RWPE2 (cell line): ENCODE results near the gene UGT1A4.

Experiments used
- ATAC-seq: fragments of 200-7000 bp; cut with Tn5 transposase; 3 replicates; pipeline ENCODE4 v1.9.1; 2021; ENCODE audit warnings: low read depth
- DNase-seq: peaks from one replicate; pipeline ENCODE4 v3.0.0-alpha.2; 2020; ENCODE audit warnings: low spot score
- H3K27ac ChIP-seq: fragments of 450-650 bp; 2 replicates; pipeline ENCODE4 v1.5.1; 2017; ENCODE audit warnings: mild to moderate bottlenecking; ENCODE audit not compliant: poor library complexity, severe bottlenecking
- H3K27me3 ChIP-seq: fragments of 250-450 bp; sonication (Bioruptor Pico); 2 replicates; pipeline ENCODE4 v1.5.1; 2021; ENCODE audit warnings: mild to moderate bottlenecking, moderate library complexity; ENCODE audit not compliant: insufficient read depth, poor library complexity, severe bottlenecking
- H3K36me3 ChIP-seq: fragments of 250-450 bp; sonication (Bioruptor Pico); 2 replicates; pipeline ENCODE4 v1.5.1; 2020; ENCODE audit warnings: low read depth, mild to moderate bottlenecking, moderate library complexity
- H3K4me1 ChIP-seq: fragments of 250-450 bp; sonication (Bioruptor Pico); 2 replicates; pipeline ENCODE4 v1.5.1; 2021; ENCODE audit warnings: mild to moderate bottlenecking, moderate library complexity; ENCODE audit not compliant: insufficient read depth, poor library complexity, severe bottlenecking
- H3K4me3 ChIP-seq: fragments of 250-450 bp; sonication (Bioruptor Pico); 2 replicates; pipeline ENCODE4 v1.5.1; 2021; ENCODE audit warnings: mild to moderate bottlenecking, moderate library complexity; ENCODE audit not compliant: severe bottlenecking
- H3K9me3 ChIP-seq: fragments of 250-450 bp; sonication (Bioruptor Pico); 2 replicates; pipeline ENCODE4 v1.5.1; 2021; ENCODE audit warnings: mild to moderate bottlenecking, moderate library complexity; ENCODE audit not compliant: severe bottlenecking
- CTCF ChIP-seq: fragments of 450-650 bp; IDR thresholded peaks from one replicate; pipeline ENCODE4 v1.5.1; 2017; ENCODE audit warnings: mild to moderate bottlenecking, moderate library complexity; ENCODE audit not compliant: poor library complexity, severe bottlenecking

UGT1A4 gene

GRCh38 chr2:233816334-233816733, 97.8 kb downstream of the UGT1A4 start:
- no peak for TF ChIP-seq CTCF
- H3K27ac ChIP-seq, result no peak overlapping the region
- DNase-seq, result peak; percentile 19

GRCh38 chr2:233816771-233817170, 98.2 kb downstream of the UGT1A4 start:
- Histone ChIP-seq H3K27me3 (no peaks in the 10 kb centered on the region), H3K27ac (no peak overlapping the region), H3K36me3 (no peaks in the 10 kb centered on the region), H3K4me3 (no peak overlapping the region), H3K4me1 (no peaks in the 10 kb centered on the region), H3K9me3 (no peaks in the 10 kb centered on the region)
- peak; percentile 9 for DNase-seq
- ATAC-seq, result no peak
- no peak for TF ChIP-seq CTCF

More at GRCh38 chr2:233816334-233816733, 97.8 kb downstream of the UGT1A4 start:
- no peaks in the 10 kb centered on the region for H3K27me3 ChIP-seq
- no peaks in the 10 kb centered on the region for H3K36me3 ChIP-seq
- no peaks in the 10 kb centered on the region for H3K9me3 ChIP-seq
- no peak for ATAC-seq
- H3K4me3 ChIP-seq, result no peak overlapping the region
- H3K4me1 ChIP-seq, result no peaks in the 10 kb centered on the region

GRCh38 chr2:233817361-233817911, 98.9 kb downstream of the UGT1A4 start:
- ATAC-seq (no peak), DNase-seq (peak; percentile 17)
- H3K27me3 ChIP-seq, result no peaks in the 10 kb centered on the region
- H3K9me3 ChIP-seq, result no peaks in the 10 kb centered on the region
- H3K36me3 ChIP-seq, result no peaks in the 10 kb centered on the region
- H3K4me1 ChIP-seq, result no peaks in the 10 kb centered on the region
- no peak overlapping the region for H3K27ac ChIP-seq
- TF ChIP-seq CTCF, result no peak
- no peak overlapping the region for H3K4me3 ChIP-seq

- no peaks in the 10 kb centered on the region for H3K27me3 ChIP-seq
- H3K9me3 ChIP-seq, result no peaks in the 10 kb centered on the region
- H3K4me1 ChIP-seq, result no peaks in the 10 kb centered on the region
- ATAC-seq (no peak), DNase-seq (peak; percentile 33)
- H3K4me3 ChIP-seq, result no peak overlapping the region
- H3K36me3 ChIP-seq, result no peaks in the 10 kb centered on the region
- no peak overlapping the region for H3K27ac ChIP-seq
- TF ChIP-seq CTCF, result no peak
These were observed 99.6 kb downstream of the UGT1A4 start for GRCh38 chr2:233817995-233818638.
